GM23338 (cell line): ENCODE measurements around the gene EPC1. TPM values are rescaled to one million over a fixed set of nuclear protein-coding genes. Genes with fewer than 3 reads are reported as not detected.

Experiments
- ATAC-seq: fragments of 200-7000 bp; cut with Tn5 transposase; 3 replicates; pipeline ENCODE4 v1.9.1; 2020
- DNase-seq: peaks from one replicate; pipeline ENCODE4 v3.0.0-alpha.2; 2015; ENCODE audit warnings: low spot score
- H2AFZ ChIP-seq: fragments of 200-600 bp; sonication (generic); 2 replicates; pipeline ENCODE4 v1.8.0; 2016; ENCODE audit warnings: antibody characterized with exemption, mild to moderate bottlenecking, moderate library complexity
- H3F3A ChIP-seq: fragments of 200-600 bp; sonication (generic); replicated peaks from 2 replicates; pipeline ENCODE4 v1.8.0; 2017; ENCODE audit warnings: antibody characterized with exemption, mixed run types, low read depth
- H3K27ac ChIP-seq: fragments of 200-600 bp; sonication (generic); 2 replicates; pipeline ENCODE4 v1.6.1; 2016; ENCODE audit warnings: low read depth
- H3K27me3 ChIP-seq: fragments of 200-600 bp; sonication (generic); 2 replicates; pipeline ENCODE4 v1.8.0; 2016; ENCODE audit warnings: mild to moderate bottlenecking, mixed run types, moderate library complexity; ENCODE audit not compliant: insufficient read depth
- H3K36me3 ChIP-seq: fragments of 200-600 bp; sonication (generic); 2 replicates; pipeline ENCODE4 v1.8.0; 2016; ENCODE audit warnings: mild to moderate bottlenecking; ENCODE audit not compliant: insufficient read depth
- H3K4me1 ChIP-seq: fragments of 200-600 bp; sonication (generic); 2 replicates; pipeline ENCODE4 v1.8.0; 2016; ENCODE audit warnings: mild to moderate bottlenecking, moderate library complexity; ENCODE audit not compliant: insufficient read depth
- H3K4me2 ChIP-seq: fragments of 200-600 bp; sonication (generic); 2 replicates; pipeline ENCODE4 v1.7.1; 2017; ENCODE audit warnings: mixed run types
- H3K4me3 ChIP-seq: fragments of 200-600 bp; sonication (generic); 2 replicates; pipeline ENCODE4 v1.6.1; 2016; ENCODE audit warnings: mixed run types
- H3K79me2 ChIP-seq: fragments of 200-600 bp; sonication (generic); replicated peaks from 2 replicates; pipeline ENCODE4 v1.8.0; 2017; ENCODE audit warnings: mild to moderate bottlenecking; ENCODE audit not compliant: insufficient read depth
- H3K9me2 ChIP-seq: fragments of 200-600 bp; sonication (generic); 2 replicates; pipeline ENCODE4 v1.8.0; 2017; ENCODE audit not compliant: insufficient read depth
- H4K20me1 ChIP-seq: fragments of 200-600 bp; sonication (generic); replicated peaks from 2 replicates; pipeline ENCODE4 v1.8.0; 2017; ENCODE audit warnings: mild to moderate bottlenecking; ENCODE audit not compliant: insufficient read depth
- H3K27ac Mint-ChIP-seq: 2 replicates; pipeline ENCODE4 v1.8.0; 2020; ENCODE audit warnings: inconsistent platforms, mild to moderate bottlenecking, moderate library complexity, mixed read lengths
- H3K27me3 Mint-ChIP-seq: 3 replicates; pipeline ENCODE4 v1.8.0; 2022; ENCODE audit warnings: low read depth, mild to moderate bottlenecking, moderate library complexity, mixed read lengths, inconsistent platforms; ENCODE audit not compliant: insufficient read depth, poor library complexity
- H3K36me3 Mint-ChIP-seq: 3 replicates; pipeline ENCODE4 v1.8.0; 2021; ENCODE audit warnings: low read depth, mild to moderate bottlenecking, inconsistent platforms, moderate library complexity, mixed read lengths
- H3K4me1 Mint-ChIP-seq: 3 replicates; pipeline ENCODE4 v1.8.0; 2020; ENCODE audit warnings: mild to moderate bottlenecking, inconsistent platforms, mixed read lengths
- H3K4me3 Mint-ChIP-seq: 3 replicates; pipeline ENCODE4 v1.8.0; 2021; ENCODE audit warnings: moderate library complexity, mild to moderate bottlenecking, inconsistent platforms, mixed read lengths
- H3K9me3 Mint-ChIP-seq: 3 replicates; pipeline ENCODE4 v1.8.0; 2020; ENCODE audit warnings: moderate library complexity, mild to moderate bottlenecking, inconsistent platforms, mixed read lengths
- CREB1 ChIP-seq: fragments of 250-450 bp; sonication (Bioruptor Pico); IDR thresholded peaks from 2 replicates; pipeline ENCODE4 v1.5.0; 2020; ENCODE audit warnings: low read depth, mild to moderate bottlenecking, moderate library complexity
- CTCF ChIP-seq, 2 experiments: fragments of 200-600 bp in 1 of 2; sonication (generic) in 1 of 2; conservative IDR thresholded peaks; 2 replicates each; pipeline versions ENCODE4 v1.5.1 to v1.6.1; 2016 to 2017; ENCODE audit warnings: antibody characterized with exemption in 2 of 2, low read depth in 2 of 2, mild to moderate bottlenecking in 2 of 2, moderate library complexity in 1 of 2
- EZH2 ChIP-seq: fragments of 200-600 bp; sonication (generic); IDR thresholded peaks from one replicate; pipeline ENCODE4 v1.8.0; 2017; ENCODE audit warnings: antibody characterized with exemption, mild to moderate bottlenecking, low read depth; ENCODE audit not compliant: unreplicated experiment
- EZH2phosphoT487 ChIP-seq: fragments of 200-600 bp; sonication (generic); IDR thresholded peaks from one replicate; pipeline ENCODE4 v1.8.1; 2018; ENCODE audit warnings: antibody characterized with exemption; ENCODE audit not compliant: unreplicated experiment
- JUNB ChIP-seq: IDR thresholded peaks from one replicate; pipeline ENCODE4 v1.6.1; 2016; ENCODE audit warnings: antibody characterized with exemption; ENCODE audit not compliant: unreplicated experiment
- NANOG ChIP-seq: IDR thresholded peaks from 2 replicates; pipeline ENCODE4 v1.6.1; 2016; ENCODE audit warnings: antibody characterized with exemption, borderline replicate concordance
- POLR2AphosphoS5 ChIP-seq: IDR thresholded peaks from 2 replicates; pipeline ENCODE4 v1.6.1; 2016; ENCODE audit warnings: antibody characterized with exemption, low read depth
- REST ChIP-seq: IDR thresholded peaks from one replicate; pipeline ENCODE4 v1.6.1; 2018; ENCODE audit warnings: antibody characterized with exemption; ENCODE audit not compliant: unreplicated experiment
- ZNF114 ChIP-seq: fragments of 250-450 bp; sonication (Bioruptor Pico); IDR thresholded peaks from 2 replicates; pipeline ENCODE4 v1.5.0; 2020; ENCODE audit warnings: mild to moderate bottlenecking, moderate library complexity
- ZNF331 ChIP-seq: fragments of 250-450 bp; sonication (Bioruptor Pico); IDR thresholded peaks from 2 replicates; pipeline ENCODE4 v1.5.0; 2020; ENCODE audit warnings: low read depth, mild to moderate bottlenecking, moderate library complexity
- polyA plus RNA-seq: library from polyadenylated mRNA; unstranded; fragments of >200 nt; fragmentation: Nextera tagmentation; extraction: Ambion mirVana; gene quantifications from 2 replicates; pipeline ENCODE4 v1.2.1, GENCODE V29; 2016
- total RNA-seq: library from RNA; depleted of rRNA; stranded (reverse); fragments of >200 nt; shearing (Covaris generic); gene quantifications from 2 replicates; pipeline ENCODE4 v1.2.3, GENCODE V29; 2014

Gene EPC1
- total and polyA plus RNA-seq, 2 experiments from 2014 or later = 24.1 to 25.9 TPM

- DNase-seq = no peak
- Histone ChIP-seq H3K4me2 (no peak overlapping the region), H3F3A (no peaks in the 10 kb centered on the region), H3K4me1 (no peaks in the 10 kb centered on the region), H4K20me1 (no peaks in the 10 kb centered on the region; the same call in 1 of the 2 replicates), H3K27me3 (no peaks in the 10 kb centered on the region), H3K27ac (no peak overlapping the region), H3K36me3 (peaks cover 5% of the 10 kb centered on the region; the same call in 1 of the 2 replicates), H3K4me3 (no peak overlapping the region), H3K9me2 (no peaks in the 10 kb centered on the region), H3K79me2 (peaks cover 98% of the 10 kb centered on the region), H2AFZ (no peak overlapping the region)
- H3K4me1 Mint-ChIP-seq = peaks cover 3% of the 10 kb centered on the region; the same call in 1 of the 3 replicates
- H3K27ac Mint-ChIP-seq = no peak overlapping the region
- ATAC-seq = no peak
- H3K9me3 Mint-ChIP-seq = no peaks in the 10 kb centered on the region
- H3K36me3 Mint-ChIP-seq = peaks cover 43% of the 10 kb centered on the region
- TF ChIP-seq CTCF (conservative IDR thresholded peaks at IDR 0.05; ENCODE audit: low read depth in 2 of 2) = no peak
- TF ChIP-seq JUNB = no peak
- TF ChIP-seq NANOG = no peak
- TF ChIP-seq ZNF331 = no peak
- no peak for TF ChIP-seq POLR2AphosphoS5
- no peak for TF ChIP-seq CREB1
- TF ChIP-seq EZH2 = no peak
- H3K27me3 Mint-ChIP-seq = peaks cover 2% of the 10 kb centered on the region
- no peak overlapping the region for H3K4me3 Mint-ChIP-seq
These were observed 47.5 kb downstream of the EPC1 start for GRCh38 chr10:32299354-32299980.

- Histone ChIP-seq H3K36me3 (no peaks in the 10 kb centered on the region), H3K4me2 (no peak overlapping the region), H3K27me3 (no peaks in the 10 kb centered on the region), H3F3A (no peaks in the 10 kb centered on the region), H3K79me2 (peaks cover 95% of the 10 kb centered on the region), H4K20me1 (no peaks in the 10 kb centered on the region; the same call in 1 of the 2 replicates), H3K9me2 (no peaks in the 10 kb centered on the region), H2AFZ (no peak overlapping the region), H3K27ac (no peak overlapping the region), H3K4me1 (no peaks in the 10 kb centered on the region), H3K4me3 (no peak overlapping the region)
- Mint-ChIP-seq H3K27me3 (peaks cover 2% of the 10 kb centered on the region), H3K4me1 (peaks cover 3% of the 10 kb centered on the region; the same call in 1 of the 3 replicates), H3K27ac (no peak overlapping the region), H3K36me3 (peaks cover 33% of the 10 kb centered on the region), H3K9me3 (no peaks in the 10 kb centered on the region), H3K4me3 (no peak overlapping the region)
- ATAC-seq (no peak), DNase-seq (no peak)
- TF ChIP-seq ZNF114 (no peak), NANOG (no peak), EZH2 (no peak), POLR2AphosphoS5 (no peak), CREB1 (no peak), CTCF (conservative IDR thresholded peaks at IDR 0.05; ENCODE audit: low read depth in 2 of 2) (no peak), EZH2phosphoT487 (no peak), JUNB (no peak), REST (no peak)
These were observed 48.7 kb downstream of the EPC1 start for GRCh38 chr10:32298075-32298812.
